ENCODE measurements around the gene CPT1A. TPM values are rescaled to one million over a fixed set of nuclear protein-coding genes. Genes with fewer than 3 reads are reported as not detected.

CPT1A gene
- total RNA-seq, 2 donors from 2014 or later: 26.7 to 32.3 TPM

GRCh38 chr11:68831124-68831523, 10.6 kb downstream of the CPT1A start:
- no peak overlapping the region for H3K4me3 Mint-ChIP-seq
- H3K4me1 Mint-ChIP-seq (ENCODE audit: low read depth in 2 of 2): peaks cover 42 to 48% of the 10 kb centered on the region in 2 donors
- ATAC-seq (no peak), DNase-seq (ENCODE audit: low spot score) (no peak)
- H3K27ac Mint-ChIP-seq: peak overlapping the region in 1 of 2 donors; percentile 28
- no peaks in the 10 kb centered on the region for H3K27me3 Mint-ChIP-seq
- no peaks in the 10 kb centered on the region for H3K9me3 Mint-ChIP-seq
- peaks cover 5% of the 10 kb centered on the region for H3K36me3 Mint-ChIP-seq

GRCh38 chr11:68829581-68829980, 12.1 kb downstream of the CPT1A start:
- Mint-ChIP-seq H3K27me3 (no peaks in the 10 kb centered on the region), H3K27ac (peak overlapping the region; percentile 56 to 96), H3K4me1 (ENCODE audit: low read depth in 2 of 2) (peaks cover 34 to 51% of the 10 kb centered on the region in 2 donors), H3K4me3 (peak overlapping the region; percentile 58), H3K9me3 (no peaks in the 10 kb centered on the region), H3K36me3 (peaks cover 5% of the 10 kb centered on the region)
- DNase-seq (ENCODE audit: low spot score): no peak
- ATAC-seq: no peak

- DNase-seq (ENCODE audit: low spot score) (no peak), ATAC-seq (no peak)
- H3K4me1 Mint-ChIP-seq (ENCODE audit: low read depth in 2 of 2): peaks cover 34 to 51% of the 10 kb centered on the region in 2 donors
- H3K27me3 Mint-ChIP-seq: no peaks in the 10 kb centered on the region
- no peaks in the 10 kb centered on the region for H3K9me3 Mint-ChIP-seq
- peaks cover 5% of the 10 kb centered on the region for H3K36me3 Mint-ChIP-seq
- H3K27ac Mint-ChIP-seq: peak overlapping the region; percentile 56 to 96
- H3K4me3 Mint-ChIP-seq: peak overlapping the region; percentile 58
These were observed 12.8 kb downstream of the CPT1A start for GRCh38 chr11:68828957-68829356.

- no peaks in the 10 kb centered on the region for H3K9me3 Mint-ChIP-seq
- H3K4me1 Mint-ChIP-seq (ENCODE audit: low read depth in 2 of 2): peaks cover 34 to 55% of the 10 kb centered on the region in 2 donors
- H3K4me3 Mint-ChIP-seq: peak overlapping the region; percentile 58
- peaks cover 5% of the 10 kb centered on the region for H3K36me3 Mint-ChIP-seq
- peak overlapping the region; percentile 56 to 96 for H3K27ac Mint-ChIP-seq
- no peaks in the 10 kb centered on the region for H3K27me3 Mint-ChIP-seq
- DNase-seq (ENCODE audit: low spot score) (no peak), ATAC-seq (peak; percentile 64 to 65)
These were observed 13.4 kb downstream of the CPT1A start for GRCh38 chr11:68828155-68828931.

- Mint-ChIP-seq H3K36me3 (peaks cover 5% of the 10 kb centered on the region), H3K9me3 (no peaks in the 10 kb centered on the region), H3K27me3 (no peaks in the 10 kb centered on the region), H3K27ac (peak overlapping the region; percentile 56 to 96), H3K4me1 (ENCODE audit: low read depth in 2 of 2) (peaks cover 36 to 53% of the 10 kb centered on the region in 2 donors), H3K4me3 (peak overlapping the region; percentile 12)
- DNase-seq (ENCODE audit: low spot score): no peak
- no peak for ATAC-seq
These were observed 14.0 kb downstream of the CPT1A start for GRCh38 chr11:68827733-68828132.

- Mint-ChIP-seq H3K4me3 (no peak overlapping the region), H3K9me3 (no peaks in the 10 kb centered on the region), H3K27me3 (no peaks in the 10 kb centered on the region), H3K36me3 (peaks cover 5% of the 10 kb centered on the region), H3K4me1 (ENCODE audit: low read depth in 2 of 2) (peaks cover 39 to 52% of the 10 kb centered on the region in 2 donors), H3K27ac (peak overlapping the region in 1 of 2 donors; percentile 96)
- DNase-seq (ENCODE audit: low spot score) (no peak), ATAC-seq (no peak)
These were observed 15.0 kb downstream of the CPT1A start for GRCh38 chr11:68826726-68827125.

- Mint-ChIP-seq H3K36me3 (peaks cover 1% of the 10 kb centered on the region), H3K4me3 (no peak overlapping the region), H3K27ac (peak overlapping the region in 1 of 2 donors; percentile 96), H3K27me3 (no peaks in the 10 kb centered on the region), H3K4me1 (ENCODE audit: low read depth in 2 of 2) (peaks cover 30 to 47% of the 10 kb centered on the region in 2 donors), H3K9me3 (no peaks in the 10 kb centered on the region)
- ATAC-seq (peak; percentile 59 to 81), DNase-seq (ENCODE audit: low spot score) (peak; percentile 66)
These were observed 16.1 kb downstream of the CPT1A start for GRCh38 chr11:68825571-68825970.

GRCh38 chr11:68822546-68822945, 19.2 kb downstream of the CPT1A start:
- no peak for DNase-seq (ENCODE audit: low spot score)
- Mint-ChIP-seq H3K4me3 (no peak overlapping the region), H3K27ac (no peak overlapping the region), H3K36me3 (no peaks in the 10 kb centered on the region), H3K27me3 (no peaks in the 10 kb centered on the region), H3K9me3 (no peaks in the 10 kb centered on the region), H3K4me1 (ENCODE audit: low read depth in 2 of 2) (peaks cover 15 to 37% of the 10 kb centered on the region in 2 donors)
- ATAC-seq: no peak

- Mint-ChIP-seq H3K27me3 (no peaks in the 10 kb centered on the region), H3K36me3 (no peaks in the 10 kb centered on the region), H3K4me3 (no peak overlapping the region), H3K27ac (no peak overlapping the region), H3K9me3 (no peaks in the 10 kb centered on the region), H3K4me1 (ENCODE audit: low read depth in 2 of 2) (peaks cover 22 to 42% of the 10 kb centered on the region in 2 donors)
- ATAC-seq (no peak), DNase-seq (ENCODE audit: low spot score) (no peak)
These were observed 20.0 kb downstream of the CPT1A start for GRCh38 chr11:68821670-68822069.

GRCh38 chr11:68819362-68819761, 22.4 kb downstream of the CPT1A start:
- no peak for ATAC-seq
- H3K4me1 Mint-ChIP-seq (ENCODE audit: low read depth in 2 of 2): peaks cover 26 to 36% of the 10 kb centered on the region in 2 donors
- no peaks in the 10 kb centered on the region for H3K9me3 Mint-ChIP-seq
- H3K36me3 Mint-ChIP-seq: no peaks in the 10 kb centered on the region
- peak overlapping the region in 1 of 2 donors; percentile 58 for H3K27ac Mint-ChIP-seq
- no peaks in the 10 kb centered on the region for H3K27me3 Mint-ChIP-seq
- no peak overlapping the region for H3K4me3 Mint-ChIP-seq
- no peak for DNase-seq (ENCODE audit: low spot score)

GRCh38 chr11:68818181-68818580, 23.5 kb downstream of the CPT1A start:
- ATAC-seq (no peak), DNase-seq (ENCODE audit: low spot score) (no peak)
- no peaks in the 10 kb centered on the region for H3K9me3 Mint-ChIP-seq
- no peaks in the 10 kb centered on the region for H3K27me3 Mint-ChIP-seq
- no peaks in the 10 kb centered on the region for H3K36me3 Mint-ChIP-seq
- no peak overlapping the region for H3K4me3 Mint-ChIP-seq
- H3K27ac Mint-ChIP-seq: peak overlapping the region; percentile 61 to 89
- peaks cover 26 to 31% of the 10 kb centered on the region in 2 donors for H3K4me1 Mint-ChIP-seq (ENCODE audit: low read depth in 2 of 2)

GRCh38 chr11:68817554-68817953, 24.2 kb downstream of the CPT1A start:
- Mint-ChIP-seq H3K36me3 (no peaks in the 10 kb centered on the region), H3K4me3 (no peak overlapping the region), H3K27me3 (no peaks in the 10 kb centered on the region), H3K4me1 (ENCODE audit: low read depth in 2 of 2) (peaks cover 22 to 28% of the 10 kb centered on the region in 2 donors), H3K27ac (peak overlapping the region; percentile 61 to 89), H3K9me3 (no peaks in the 10 kb centered on the region)
- ATAC-seq (peak in 1 of 2 donors; percentile 34), DNase-seq (ENCODE audit: low spot score) (no peak)

GRCh38 chr11:68816917-68817419, 24.7 kb downstream of the CPT1A start:
- peaks cover 21 to 27% of the 10 kb centered on the region in 2 donors for H3K4me1 Mint-ChIP-seq (ENCODE audit: low read depth in 2 of 2)
- no peaks in the 10 kb centered on the region for H3K9me3 Mint-ChIP-seq
- ATAC-seq: peak; percentile 58 to 61
- no peak for DNase-seq (ENCODE audit: low spot score)
- no peaks in the 10 kb centered on the region for H3K27me3 Mint-ChIP-seq
- peak overlapping the region; percentile 61 to 89 for H3K27ac Mint-ChIP-seq
- no peaks in the 10 kb centered on the region for H3K36me3 Mint-ChIP-seq
- H3K4me3 Mint-ChIP-seq: no peak overlapping the region

- Mint-ChIP-seq H3K4me3 (no peak overlapping the region), H3K4me1 (ENCODE audit: low read depth in 2 of 2) (peaks cover 21 to 27% of the 10 kb centered on the region in 2 donors), H3K36me3 (no peaks in the 10 kb centered on the region), H3K27ac (peak overlapping the region; percentile 61 to 89), H3K9me3 (no peaks in the 10 kb centered on the region), H3K27me3 (no peaks in the 10 kb centered on the region)
- no peak for ATAC-seq
- no peak for DNase-seq (ENCODE audit: low spot score)
These were observed 25.4 kb downstream of the CPT1A start for GRCh38 chr11:68816251-68816776.
